GM12873 (cell line): ENCODE measurements around the gene FGF23.

Experiments
- TF ChIP-seq, protein P1 (sequence below): IDR thresholded peaks from 2 replicates; pipeline ENCODE4 v1.5.1; 2012; ENCODE audit warnings: low read depth, mild to moderate bottlenecking, moderate library complexity, low read length, control low read depth; ENCODE audit not compliant: insufficient read depth; ENCODE audit errors: missing control alignments

FGF23 gene

DNA sequence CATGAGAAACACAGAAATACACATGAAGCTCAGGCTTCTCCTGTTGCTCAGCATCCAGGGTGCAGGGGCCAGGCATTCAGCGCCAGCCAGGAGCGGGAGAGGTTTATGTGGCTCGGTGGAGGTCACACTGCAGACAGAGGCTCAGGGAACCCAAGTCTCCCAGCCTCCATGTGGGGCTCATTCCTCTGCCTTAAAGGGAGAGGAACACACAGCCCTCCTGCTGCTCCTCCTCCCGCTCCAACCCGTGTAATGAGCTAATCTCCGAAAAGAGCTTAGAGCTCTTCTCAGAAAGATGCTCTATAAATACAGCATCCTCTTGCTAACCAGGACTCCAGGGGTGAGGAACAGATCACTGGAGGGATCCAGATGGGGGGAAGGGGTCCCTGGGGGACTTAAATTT is 37.9 kb upstream of the FGF23 start:
- TF ChIP-seq, protein P1, sequence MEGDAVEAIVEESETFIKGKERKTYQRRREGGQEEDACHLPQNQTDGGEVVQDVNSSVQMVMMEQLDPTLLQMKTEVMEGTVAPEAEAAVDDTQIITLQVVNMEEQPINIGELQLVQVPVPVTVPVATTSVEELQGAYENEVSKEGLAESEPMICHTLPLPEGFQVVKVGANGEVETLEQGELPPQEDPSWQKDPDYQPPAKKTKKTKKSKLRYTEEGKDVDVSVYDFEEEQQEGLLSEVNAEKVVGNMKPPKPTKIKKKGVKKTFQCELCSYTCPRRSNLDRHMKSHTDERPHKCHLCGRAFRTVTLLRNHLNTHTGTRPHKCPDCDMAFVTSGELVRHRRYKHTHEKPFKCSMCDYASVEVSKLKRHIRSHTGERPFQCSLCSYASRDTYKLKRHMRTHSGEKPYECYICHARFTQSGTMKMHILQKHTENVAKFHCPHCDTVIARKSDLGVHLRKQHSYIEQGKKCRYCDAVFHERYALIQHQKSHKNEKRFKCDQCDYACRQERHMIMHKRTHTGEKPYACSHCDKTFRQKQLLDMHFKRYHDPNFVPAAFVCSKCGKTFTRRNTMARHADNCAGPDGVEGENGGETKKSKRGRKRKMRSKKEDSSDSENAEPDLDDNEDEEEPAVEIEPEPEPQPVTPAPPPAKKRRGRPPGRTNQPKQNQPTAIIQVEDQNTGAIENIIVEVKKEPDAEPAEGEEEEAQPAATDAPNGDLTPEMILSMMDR, result no peak

DNA sequence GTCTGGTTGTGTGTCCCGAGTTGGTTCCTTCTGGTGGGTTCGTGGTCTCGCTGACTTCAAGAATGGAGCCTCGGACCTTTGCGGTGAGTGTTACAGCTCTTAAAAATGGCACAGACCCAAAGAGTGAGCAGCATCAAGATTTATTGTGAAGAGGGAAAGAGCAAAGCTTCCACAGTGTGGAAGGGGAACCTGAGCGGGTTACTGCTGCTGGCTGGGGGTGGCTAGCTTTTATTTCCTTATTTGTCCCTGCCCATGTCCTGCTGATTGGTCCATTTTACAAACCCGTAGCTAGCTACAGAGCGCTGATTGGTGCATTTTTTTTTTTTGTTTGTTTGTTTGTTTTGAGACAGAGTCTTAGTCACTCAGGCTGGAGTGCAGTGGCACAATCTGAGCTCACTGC is 36.8 kb upstream of the FGF23 start:
- TF ChIP-seq, protein P1, result no peak

GRCh38 chr12:4412465-4412864 is 33.0 kb upstream of the FGF23 start:
- TF ChIP-seq, protein P1, result no peak

- TF ChIP-seq, protein P1, result no peak
Observed at GRCh38 chr12:4412056-4412455, 32.5 kb upstream of the FGF23 start.

DNA sequence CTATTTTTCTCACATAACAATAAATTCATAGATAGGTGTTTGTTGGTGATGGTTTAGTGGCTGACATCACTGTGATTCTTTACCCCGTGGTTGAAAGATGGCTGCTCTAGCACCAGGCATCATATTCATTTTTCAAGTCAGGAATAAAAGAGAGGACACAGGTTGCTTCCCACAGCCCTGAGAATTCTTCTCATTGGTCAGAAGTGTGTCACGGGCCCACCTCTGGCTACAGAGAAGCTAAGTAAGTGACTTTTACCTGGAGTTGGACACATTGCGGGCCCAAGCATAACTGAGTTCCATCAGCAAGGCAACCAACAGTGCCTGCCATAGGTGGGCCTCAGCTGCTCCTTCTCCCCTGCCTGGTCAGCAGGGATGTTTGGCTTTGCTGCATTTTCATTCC is 27.6 kb upstream of the FGF23 start:
- TF ChIP-seq, protein P1, result no peak

GRCh38 chr12:4402996-4403395 is 23.5 kb upstream of the FGF23 start:
- TF ChIP-seq, protein P1, result no peak

DNA sequence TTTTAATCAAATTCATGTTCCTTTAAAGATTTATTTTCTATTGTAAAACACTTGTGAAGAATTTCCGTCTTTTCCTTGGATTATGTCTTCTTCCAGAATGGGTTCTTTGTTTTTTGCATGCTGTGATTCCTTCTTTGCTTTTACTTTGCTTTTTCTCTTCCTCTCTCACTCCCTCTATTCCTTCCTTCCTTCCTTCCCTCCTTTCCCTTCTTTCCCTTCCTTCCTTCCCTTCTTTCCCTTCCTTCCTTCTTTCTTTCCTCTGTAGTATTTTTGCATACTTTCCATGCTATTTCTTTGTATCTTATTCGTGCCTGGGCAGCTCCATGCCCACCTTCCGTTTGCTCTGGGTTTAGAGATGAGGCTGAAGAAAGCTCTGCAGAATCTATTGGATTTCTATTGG is 21.6 kb upstream of the FGF23 start:
- TF ChIP-seq, protein P1, result no peak
